Vagina (tissue), 2 donors: Measurements from ENCODE around the gene NDUFV3.

Experiments
- POLR2A ChIP-seq, 2 donors: fragments of 450-650 bp; IDR thresholded peaks; one replicate each; pipeline ENCODE4 v1.6.1; 2017; ENCODE audit warnings: antibody characterized with exemption in 2 of 2, mild to moderate bottlenecking in 2 of 2, moderate library complexity in 2 of 2
- POLR2AphosphoS5 ChIP-seq, 2 donors: sonication (generic); formaldehyde crosslinking; IDR thresholded peaks; one replicate each; pipeline ENCODE4 v1.9.0; 2017; ENCODE audit warnings: antibody characterized with exemption in 2 of 2, mild to moderate bottlenecking in 2 of 2, low read depth in 1 of 2; ENCODE audit not compliant: insufficient read depth in 1 of 2
- TF ChIP-seq, protein P1 (sequence below), 3 experiments: fragments of 450-650 bp in 2 of 3; fragments of 200-600 bp in 1 of 3; sonication (generic) in 1 of 3; IDR thresholded peaks; one replicate each; pipeline ENCODE4 v1.5.1; 2017 to 2019; ENCODE audit warnings: antibody characterized with exemption in 3 of 3, mild to moderate bottlenecking in 2 of 3, moderate library complexity in 2 of 3

DNA sequence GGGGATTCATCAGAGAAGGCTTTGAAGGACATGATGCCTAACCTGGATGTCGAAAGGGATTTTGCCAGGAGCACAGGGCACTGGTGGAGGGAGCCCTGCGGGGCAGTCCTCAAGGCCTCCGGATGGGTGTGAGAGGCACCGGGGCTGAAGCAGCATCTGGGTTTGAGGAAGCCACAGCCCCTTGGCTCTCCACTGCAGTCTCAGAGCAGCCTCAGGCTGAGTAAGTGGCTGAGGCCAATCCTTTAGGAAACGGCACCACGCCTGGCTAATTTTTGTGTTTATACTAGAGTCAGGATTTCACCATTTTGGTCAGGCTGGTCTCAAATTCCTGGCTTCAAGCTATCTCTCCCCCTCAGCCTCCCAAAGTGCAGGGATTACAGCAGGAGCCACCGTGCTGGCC lies 20.4 kb downstream of the NDUFV3 start:
- TF ChIP-seq POLR2A (IDR thresholded peaks at IDR 0.05) (no peak), POLR2AphosphoS5 (IDR thresholded peaks at IDR 0.05; ENCODE audit: insufficient read depth in 1 of 2, low read depth in 1 of 2) (no peak)
- TF ChIP-seq, protein P1, sequence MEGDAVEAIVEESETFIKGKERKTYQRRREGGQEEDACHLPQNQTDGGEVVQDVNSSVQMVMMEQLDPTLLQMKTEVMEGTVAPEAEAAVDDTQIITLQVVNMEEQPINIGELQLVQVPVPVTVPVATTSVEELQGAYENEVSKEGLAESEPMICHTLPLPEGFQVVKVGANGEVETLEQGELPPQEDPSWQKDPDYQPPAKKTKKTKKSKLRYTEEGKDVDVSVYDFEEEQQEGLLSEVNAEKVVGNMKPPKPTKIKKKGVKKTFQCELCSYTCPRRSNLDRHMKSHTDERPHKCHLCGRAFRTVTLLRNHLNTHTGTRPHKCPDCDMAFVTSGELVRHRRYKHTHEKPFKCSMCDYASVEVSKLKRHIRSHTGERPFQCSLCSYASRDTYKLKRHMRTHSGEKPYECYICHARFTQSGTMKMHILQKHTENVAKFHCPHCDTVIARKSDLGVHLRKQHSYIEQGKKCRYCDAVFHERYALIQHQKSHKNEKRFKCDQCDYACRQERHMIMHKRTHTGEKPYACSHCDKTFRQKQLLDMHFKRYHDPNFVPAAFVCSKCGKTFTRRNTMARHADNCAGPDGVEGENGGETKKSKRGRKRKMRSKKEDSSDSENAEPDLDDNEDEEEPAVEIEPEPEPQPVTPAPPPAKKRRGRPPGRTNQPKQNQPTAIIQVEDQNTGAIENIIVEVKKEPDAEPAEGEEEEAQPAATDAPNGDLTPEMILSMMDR (IDR thresholded peaks at IDR 0.05) = no peak
